GM19328 (cell line): ENCODE results near the gene ABHD5.
"Not testable (repeated sequence)": the region's sequence is repeated elsewhere in the genome, so short reads cannot be mapped to it uniquely, and the experiment has no call there.

Source experiments
- ATAC-seq: cut with Tn5 transposase; IDR thresholded peaks from one replicate; pipeline ENCODE4 v1.9.1; 2021; ENCODE audit warnings: mild to moderate bottlenecking, moderate library complexity; ENCODE audit not compliant: unreplicated experiment

Gene ABHD5

DNA sequence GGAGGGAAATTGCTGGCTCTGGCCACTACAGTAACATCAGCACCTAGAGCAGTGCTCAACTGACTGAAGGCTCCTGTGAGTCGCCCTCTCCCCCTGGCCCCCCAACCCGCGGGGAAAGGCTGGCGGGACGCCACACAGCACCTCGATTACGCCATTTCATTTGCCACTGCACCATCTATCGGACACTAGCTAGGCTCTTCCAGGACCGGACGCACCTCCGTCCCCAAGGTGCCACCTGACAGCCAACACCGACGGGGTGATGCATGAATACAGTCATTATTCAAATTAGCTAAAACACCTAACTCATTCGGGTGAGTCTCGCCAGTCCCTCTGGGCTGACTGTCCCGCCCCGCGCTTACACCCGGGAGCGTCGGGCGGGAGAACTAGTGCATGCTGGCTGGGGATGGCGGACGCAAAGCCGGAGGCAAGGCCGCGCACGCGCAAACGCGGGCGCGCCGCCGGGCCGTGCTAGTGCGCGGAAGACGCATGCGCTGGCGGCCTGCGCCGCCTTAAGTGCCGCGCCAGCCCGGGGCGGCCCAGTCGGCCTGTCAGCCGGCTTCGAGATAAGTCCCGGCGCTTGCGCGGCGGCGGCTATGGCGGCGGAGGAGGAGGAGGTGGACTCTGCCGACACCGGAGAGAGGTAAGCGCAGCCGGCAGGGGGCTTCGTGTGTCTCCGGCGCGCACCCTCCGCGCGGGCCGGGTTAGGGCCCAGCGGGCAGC lies at the start of gene ABHD5:
TSS of gene ABHD5 (plus strand) at position 539 of the 720 bp plus-strand sequence. CDS start at position 594, 55 bp downstream.
- ATAC-seq: peak; percentile 80

DNA sequence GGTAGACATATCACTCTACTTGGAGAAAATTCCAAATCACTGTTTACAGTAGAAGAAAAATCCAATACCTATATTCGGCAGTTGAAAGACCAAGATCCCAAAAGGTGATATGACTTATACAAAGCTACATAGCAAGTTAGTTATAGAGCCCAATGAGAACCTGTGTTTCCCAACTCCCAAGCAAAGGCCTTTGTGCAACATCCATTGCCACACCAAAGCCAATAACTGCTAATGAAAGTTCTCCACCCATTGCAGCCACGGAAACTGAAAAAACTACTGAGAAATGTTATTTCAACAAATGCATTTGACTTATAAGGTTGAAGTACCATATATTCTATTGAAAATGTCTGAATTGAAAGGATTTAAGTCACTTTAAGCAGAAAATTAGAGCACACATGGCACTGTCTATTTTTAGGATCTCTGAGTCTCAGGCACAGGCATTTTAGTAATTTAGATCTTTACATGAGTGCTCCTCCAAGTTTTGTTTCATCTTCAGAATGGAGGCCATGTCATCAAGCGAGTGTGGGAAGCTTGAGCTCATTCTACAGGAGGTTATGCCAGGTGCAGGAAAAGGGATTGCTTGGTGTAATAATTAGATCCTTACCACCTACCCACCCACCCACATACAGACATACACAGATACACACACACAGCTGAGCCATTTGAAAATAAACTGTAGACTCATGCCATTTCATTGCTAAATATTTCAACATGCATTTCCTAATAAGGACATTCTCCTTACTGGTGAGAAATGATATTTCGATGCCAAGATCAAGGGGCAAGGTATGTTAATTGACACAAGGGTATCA lies 49.2 kb upstream of the ABHD5 start:
- ATAC-seq: no peak

DNA sequence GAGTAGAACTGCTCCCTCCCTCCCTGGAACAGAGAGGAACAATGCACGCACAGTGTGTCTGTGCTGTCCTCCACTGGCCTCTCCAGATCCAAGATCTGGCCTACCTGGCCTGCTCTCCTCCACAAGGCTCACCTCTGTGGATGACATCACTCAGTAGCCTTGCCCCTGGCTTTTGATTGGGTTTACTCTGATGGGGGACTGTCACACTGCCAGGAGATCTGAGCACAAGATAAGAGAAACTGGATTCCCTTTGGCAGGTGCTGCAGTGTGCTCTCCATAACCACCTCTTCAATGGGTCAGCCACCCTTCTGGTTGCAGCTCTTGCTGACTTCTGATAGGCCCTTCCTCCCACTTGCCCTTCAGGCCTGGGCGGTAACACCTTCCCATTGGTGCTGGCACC lies 46.3 kb upstream of the ABHD5 start:
- no peak for ATAC-seq

DNA sequence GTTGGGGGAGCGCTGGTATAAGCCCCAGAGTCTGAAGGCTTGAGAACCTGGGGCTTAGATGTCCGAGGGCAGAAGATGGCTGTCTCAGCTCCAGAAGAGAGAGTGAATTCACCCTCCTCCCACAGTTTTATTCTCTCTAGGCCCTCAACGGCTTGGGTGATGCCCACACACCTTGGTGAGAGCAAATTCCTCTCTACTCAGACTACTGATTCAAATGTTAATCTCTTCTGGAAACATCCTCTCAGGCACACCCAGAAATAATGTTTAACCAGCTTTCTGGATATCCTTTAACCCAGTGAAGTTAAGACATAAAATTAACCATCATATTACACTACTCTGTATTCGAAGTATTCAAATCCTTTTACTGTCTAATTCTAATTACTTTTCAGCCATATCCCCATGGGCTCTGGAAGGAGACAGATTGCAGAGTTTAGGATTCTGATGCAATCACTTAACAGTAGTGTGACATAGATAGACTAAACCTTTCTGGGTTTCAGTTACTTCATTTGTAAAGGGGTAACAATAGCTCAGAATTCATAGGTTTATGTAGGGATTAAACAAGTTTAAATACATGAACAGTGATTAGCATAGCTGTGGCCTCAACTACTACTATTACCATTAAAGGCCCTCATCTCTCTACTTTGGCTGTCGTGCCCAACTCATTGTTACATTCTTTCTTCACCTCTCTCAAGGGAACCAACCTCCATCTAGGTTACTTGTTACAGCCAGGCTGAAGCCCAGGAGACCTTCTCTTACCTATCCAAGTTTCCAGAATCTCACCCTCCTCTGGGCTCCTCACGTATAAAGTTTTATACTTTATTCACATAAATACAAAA lies 43.2 kb upstream of the ABHD5 start:
- no peak for ATAC-seq

DNA sequence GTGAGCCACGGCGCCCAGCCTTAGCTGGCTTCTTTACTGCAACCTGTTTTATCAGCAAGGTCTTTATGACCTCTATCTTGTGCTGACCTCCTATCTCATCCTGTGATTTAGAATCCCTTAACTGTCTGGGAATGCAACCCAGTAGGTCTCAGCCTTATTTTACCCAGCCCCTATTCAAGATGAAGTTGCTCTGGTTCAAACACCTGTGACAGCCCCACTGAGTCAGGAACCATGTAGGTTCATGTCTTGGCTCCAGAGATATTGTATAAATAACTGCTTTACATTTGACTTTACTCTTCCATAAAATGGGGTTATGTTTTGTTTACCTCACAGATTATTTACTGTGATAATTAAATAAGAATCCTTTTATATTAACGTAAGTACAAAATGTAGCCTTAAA lies 41.8 kb upstream of the ABHD5 start:
- ATAC-seq: no peak

DNA sequence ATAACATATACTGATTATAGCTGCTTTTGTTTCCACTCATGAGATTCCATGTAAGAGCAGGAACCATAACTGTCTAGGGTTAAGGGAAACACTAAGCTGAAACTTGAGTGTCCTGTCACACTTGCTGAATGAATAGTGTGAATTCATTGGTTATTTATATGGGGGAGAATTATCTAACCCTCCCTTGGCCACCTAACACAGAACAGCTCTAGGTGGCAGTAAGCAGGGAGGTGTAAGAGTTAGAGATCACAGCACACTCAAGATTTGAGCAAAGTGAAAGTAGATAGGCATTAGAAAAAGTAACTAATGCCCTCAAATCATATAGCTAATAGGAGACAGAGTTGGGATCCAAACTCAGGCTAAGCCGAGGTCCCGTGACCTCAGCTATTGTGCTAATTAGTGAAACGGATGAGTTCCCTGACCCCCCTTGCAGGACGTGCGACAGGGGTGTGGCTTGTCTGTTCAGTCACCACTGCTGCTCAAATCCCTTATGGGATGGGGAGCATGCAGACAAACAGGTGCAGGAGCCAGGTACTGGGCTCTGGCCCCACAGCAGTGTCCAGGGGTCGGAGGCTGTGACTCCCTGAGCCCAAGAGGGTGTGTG lies 41.3 kb upstream of the ABHD5 start:
- ATAC-seq: no peak

DNA sequence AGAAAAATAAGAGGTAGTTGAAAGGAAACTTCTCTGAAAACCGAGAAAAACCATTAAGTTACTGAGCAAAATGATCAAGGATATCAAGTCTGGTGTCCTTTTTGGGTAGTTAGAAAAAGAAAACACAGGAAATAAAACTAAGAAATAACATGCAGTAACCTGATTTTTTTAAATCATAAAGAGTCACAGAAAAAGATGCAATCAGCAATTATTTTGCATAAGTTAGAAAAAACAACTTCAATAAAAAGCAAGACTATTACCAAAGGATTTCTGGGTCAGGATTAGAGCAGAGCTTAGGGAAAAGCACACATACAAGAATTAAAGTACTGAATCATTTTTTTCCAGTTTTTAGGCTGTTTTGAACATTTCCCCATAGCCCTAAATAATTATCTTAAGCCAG lies 40.4 kb upstream of the ABHD5 start:
- ATAC-seq: no peak

DNA sequence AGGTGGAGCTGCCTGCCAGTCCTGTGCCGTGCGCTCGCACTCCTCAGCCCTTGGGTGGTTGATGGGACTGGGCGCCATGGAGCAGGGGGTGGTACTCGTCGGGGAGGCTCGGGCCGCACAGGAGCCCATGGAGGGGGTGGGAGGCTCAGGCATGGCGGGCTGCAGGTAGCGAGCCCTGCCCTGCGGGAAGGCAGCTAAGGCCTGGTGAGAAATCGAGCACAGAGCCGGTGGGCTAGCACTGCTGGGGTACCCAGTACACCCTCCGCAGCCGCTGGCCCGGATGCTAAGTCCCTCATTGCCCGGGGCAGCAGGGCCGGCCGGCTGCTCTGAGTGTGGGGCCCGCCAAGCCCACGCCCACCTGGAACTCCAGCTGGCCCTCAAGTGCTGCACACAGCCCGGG lies 34.3 kb upstream of the ABHD5 start:
- ATAC-seq: not testable (repeated sequence)

DNA sequence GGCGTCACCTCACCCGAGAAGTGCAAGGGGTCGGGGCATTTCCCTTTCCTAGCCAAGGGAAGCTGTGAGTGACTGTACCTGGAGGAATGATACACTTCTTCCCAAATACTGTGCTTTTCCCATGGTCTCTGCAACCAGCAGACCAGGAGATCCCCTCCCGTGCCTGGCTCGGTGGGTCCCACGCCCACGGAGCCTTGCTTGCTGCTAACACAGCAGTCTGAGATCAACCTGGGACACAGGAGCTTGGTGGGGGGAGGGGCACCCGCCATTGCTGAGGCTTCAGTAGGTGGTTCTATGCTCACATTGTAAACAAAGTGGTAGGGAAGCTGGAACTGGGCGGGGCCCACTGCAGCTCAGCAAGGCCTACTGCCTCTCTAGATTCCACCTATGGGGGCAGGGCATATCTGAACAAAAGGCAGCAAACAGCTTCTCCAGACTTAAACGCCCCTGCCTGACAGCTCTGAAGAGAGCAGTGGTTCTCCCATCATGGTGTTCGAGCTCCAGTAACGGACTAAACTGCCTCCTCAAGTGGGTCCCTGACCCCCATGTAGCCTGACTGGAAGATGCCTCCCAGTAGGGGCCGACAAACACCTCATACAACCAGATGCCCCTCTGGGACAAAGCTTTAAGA lies 31.4 kb upstream of the ABHD5 start:
- ATAC-seq: no peak

DNA sequence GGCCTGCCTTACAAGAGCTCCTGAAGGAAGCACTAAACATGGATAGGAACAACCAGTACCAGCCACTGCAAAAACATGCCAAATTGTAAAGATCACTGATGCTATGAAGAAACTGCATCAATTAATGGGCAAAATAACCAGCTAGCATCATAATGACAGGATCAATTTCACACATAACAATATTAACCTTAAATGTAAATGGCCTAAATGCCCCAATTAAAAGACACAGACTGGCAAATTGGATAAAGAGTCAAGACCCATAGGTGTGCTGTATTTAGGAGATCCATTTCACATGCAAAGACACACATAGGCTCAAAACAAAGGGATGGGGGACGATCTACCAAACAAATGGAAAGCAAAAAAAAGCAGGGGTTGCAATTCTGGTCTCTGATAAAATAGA lies 29.4 kb upstream of the ABHD5 start:
- ATAC-seq: not testable (repeated sequence)

DNA sequence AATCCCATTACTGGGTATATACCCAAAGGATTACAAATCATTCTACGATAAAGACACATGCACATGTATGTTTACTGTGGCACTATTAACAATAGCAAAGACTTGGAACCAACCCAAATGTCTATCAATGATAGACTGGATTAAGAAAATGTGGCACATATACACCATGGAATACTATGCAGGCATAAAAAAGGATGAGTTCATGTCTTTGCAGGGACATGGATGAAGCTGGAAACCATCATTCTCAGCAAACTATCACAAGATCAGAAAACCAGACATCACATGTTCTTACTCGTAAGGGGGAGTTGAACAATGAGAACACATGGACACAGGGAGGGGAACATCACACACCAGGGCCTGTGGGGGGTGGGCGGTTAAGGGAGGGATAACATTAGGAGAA lies 25.7 kb upstream of the ABHD5 start:
- ATAC-seq: not testable (repeated sequence)

DNA sequence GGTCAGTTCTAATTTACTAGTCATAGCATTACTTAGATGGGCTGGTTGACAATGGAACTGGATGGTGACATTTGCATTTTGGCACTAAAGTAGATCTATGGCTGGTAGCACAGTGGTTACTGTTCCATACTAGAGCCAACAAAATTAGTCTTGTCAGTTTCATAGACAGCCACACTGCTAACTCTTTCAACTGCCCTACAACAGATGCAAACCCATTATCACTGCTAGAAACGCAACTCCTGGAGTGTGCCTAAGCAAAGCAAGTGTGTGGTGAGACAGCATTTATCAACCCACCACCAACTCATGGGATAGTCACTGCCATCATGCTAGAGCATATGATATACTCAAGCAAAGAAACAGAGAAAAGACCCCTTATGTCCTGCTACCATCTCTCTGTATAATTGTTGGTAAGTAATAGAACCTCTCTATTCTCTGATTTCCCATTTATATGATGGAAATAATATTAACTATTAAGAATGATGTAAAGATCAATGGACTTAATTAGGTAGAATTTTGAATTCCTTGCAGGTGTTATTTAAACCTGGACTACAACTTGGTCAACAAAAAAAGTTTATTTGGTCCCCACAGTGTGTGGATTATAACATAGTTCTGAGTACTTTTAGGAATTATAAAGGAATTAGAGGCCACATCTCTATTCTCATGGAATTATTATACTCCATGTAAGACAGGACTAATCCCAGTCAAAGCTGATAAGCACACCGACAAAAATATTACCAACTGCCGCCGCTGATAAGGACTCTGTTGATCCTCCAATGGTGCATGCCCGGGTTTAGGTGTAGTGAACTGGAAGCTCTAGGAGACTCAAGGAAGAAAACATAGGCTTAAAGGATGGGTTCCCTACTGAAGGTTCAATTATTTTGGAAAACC lies 19.9 kb upstream of the ABHD5 start:
- no peak for ATAC-seq

DNA sequence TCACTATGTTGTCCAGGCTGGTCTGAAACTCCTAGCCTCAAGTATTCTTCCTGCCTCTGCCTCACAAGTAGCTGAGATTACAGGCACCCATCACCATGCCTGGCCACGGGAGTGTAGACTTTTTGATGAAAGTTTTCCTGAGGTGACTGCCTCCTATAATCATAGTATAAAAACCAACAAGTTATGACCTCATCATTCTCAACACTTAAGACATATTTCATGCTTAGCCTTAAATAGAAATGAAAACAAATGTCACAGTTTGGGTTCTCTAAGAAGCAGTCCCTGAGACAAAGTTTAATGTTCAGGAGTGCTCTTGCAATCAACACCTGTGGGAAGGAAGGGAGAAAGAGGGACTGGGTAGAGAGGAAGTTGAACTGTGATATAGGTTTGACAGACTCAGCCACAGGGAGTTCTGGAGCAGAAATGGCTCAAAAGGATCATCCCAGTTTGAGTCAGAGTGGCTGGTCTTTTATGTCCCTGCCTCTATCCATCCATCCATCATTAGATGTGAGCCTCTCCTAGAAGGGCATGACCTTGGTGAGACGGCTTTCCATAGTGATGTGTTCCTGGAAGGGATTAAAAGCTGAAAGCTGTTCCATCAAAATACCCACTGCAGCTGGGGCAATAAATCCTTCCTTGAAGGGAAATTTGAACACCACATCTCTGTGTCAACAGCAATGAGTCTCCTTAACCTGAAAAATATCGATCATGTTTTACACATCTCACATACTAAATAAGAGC lies 16.2 kb upstream of the ABHD5 start:
- no peak for ATAC-seq

DNA sequence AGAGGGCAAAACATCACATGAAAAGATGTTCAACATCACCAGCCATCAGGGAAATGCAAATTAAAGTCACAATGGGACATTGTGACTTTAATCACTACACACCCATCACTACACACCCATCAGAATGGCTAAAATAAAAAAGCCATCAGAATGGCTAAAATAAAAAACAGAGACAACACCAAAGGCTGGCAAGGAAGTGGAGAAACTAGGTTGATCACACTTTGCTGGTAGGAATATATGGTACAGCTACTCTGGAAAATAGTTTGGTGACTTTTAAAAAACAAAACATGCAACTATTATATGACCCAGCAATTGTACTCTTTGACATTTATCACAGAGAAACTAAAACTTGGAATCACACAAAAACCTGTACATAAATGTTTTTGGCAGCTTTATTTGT lies 15.1 kb upstream of the ABHD5 start:
- ATAC-seq: no peak

DNA sequence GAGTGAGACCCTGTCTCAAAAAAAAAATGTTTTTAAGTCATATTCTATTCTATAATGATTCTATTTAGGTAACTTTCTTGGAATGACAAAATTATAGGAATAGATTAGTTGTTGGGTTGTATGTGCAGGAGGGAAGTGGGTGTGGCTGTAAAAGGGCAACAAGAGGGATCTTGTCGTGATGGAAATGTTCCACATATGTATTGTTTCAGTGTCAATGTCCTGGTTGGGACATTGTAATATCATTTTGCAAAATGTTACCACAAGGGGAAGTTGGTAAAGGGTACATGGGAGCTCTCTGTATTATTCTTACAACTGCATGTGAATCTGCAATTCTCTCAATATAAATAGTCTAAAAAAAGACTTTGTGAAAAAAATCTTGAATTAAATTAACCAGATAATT lies 14.3 kb upstream of the ABHD5 start:
- ATAC-seq: no peak

DNA sequence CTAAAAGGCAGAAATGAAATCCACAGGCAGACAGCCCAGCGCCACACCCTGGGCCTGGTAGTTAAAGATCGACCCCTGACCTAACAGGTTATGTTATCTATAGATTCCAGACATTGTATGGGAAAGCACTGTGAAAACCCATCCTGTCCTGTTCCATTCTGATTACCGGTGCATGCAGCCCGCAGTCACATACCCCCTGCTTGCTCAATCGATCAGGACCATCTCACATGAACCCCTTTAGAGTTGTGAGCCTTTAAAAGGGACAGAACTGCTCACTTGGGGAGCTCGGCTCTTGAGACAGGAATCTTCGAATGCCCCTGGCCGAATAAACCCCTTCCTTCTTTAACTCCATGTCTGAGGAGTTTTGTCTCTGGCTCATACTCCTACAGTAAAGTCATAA lies 12.4 kb upstream of the ABHD5 start:
- not testable (repeated sequence) for ATAC-seq

DNA sequence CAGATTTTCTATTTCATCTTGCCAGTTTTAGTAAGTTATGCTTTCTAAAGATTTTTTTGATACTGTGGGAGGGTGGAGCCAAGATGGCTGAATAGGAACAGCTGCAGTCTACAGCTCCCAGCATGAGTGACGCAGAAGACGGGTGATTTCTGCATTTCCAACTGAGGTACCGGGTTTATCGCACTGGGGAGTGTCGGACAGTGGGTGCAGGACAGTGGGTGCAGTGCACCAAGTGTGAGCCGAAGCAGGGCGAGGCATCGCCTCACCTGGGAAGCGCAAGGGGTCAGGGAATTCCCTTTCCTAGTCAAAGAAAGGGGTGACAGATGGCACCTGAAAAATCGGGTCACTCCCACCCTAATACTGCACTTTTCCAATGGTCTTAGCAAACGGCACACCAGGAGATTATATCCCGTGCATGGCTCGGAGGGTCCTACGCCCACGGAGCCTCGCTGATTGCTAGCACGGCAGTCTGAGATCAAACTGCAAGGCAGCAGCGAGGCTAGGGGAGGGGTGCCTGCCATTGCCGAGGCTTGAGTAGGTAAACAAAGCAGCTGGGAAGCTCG lies 11.8 kb upstream of the ABHD5 start:
- not testable (repeated sequence) for ATAC-seq

DNA sequence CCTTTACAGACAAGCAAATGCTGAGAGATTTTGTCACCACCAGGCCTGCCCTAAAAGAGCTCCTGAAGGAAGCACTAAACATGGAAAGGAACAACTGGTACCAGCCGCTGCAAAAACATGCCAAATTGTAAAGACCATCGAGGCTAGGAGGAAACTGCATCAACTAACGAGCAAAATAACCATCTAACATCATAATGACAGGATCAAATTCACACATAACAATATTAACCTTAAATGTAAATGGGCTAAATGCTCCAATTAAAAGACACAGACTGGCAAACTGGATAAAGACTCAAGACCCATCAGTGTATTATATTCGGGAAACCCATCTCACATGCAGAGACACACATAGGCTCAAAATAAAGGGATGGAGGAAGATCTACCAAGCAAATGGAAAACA lies 9.9 kb upstream of the ABHD5 start:
- ATAC-seq: not testable (repeated sequence)

DNA sequence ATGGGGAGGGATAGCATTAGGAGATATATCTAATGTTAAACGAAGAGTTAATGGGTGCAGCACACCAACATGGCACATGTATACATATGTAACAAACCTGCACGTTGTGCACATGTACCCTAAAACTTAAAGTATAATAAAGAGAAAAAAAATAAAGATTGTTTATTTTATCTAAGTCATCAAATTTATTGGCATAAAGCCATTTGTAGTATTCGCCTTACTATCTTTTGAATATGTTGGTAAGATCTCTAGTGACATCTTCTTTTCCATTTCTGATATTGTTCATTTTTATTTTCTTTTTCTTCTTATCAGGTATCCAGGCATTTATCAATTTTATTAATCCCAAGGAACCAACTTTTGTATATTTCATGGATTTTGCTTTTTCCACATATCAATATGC lies 5.8 kb upstream of the ABHD5 start:
- ATAC-seq: no peak
